Type B pancreatic cell (in vitro differentiated cells): Measurements from ENCODE around the gene MYORG. TPM values are rescaled to one million over a fixed set of nuclear protein-coding genes. Genes with fewer than 3 reads are reported as not detected.

Experiments
- DNase-seq: peaks from one replicate; pipeline ENCODE4 v3.0.0; 2021; ENCODE audit warnings: mixed read lengths; ENCODE audit not compliant: unreplicated experiment; ENCODE audit errors: extremely low spot score
- H3K27ac Mint-ChIP-seq: 2 replicates; pipeline ENCODE4 v1.8.0; 2021; ENCODE audit warnings: mild to moderate bottlenecking, mixed read lengths
- H3K27me3 Mint-ChIP-seq: 2 replicates; pipeline ENCODE4 v1.8.0; 2021; ENCODE audit warnings: mixed read lengths
- H3K36me3 Mint-ChIP-seq: 2 replicates; pipeline ENCODE4 v1.8.0; 2021; ENCODE audit warnings: mixed read lengths
- H3K4me1 Mint-ChIP-seq: one replicate; pipeline ENCODE4 v1.8.0; 2021; ENCODE audit warnings: mixed read lengths; ENCODE audit not compliant: unreplicated experiment
- H3K4me3 Mint-ChIP-seq: 2 replicates; pipeline ENCODE4 v1.8.0; 2021; ENCODE audit warnings: mild to moderate bottlenecking, mixed read lengths
- H3K9me3 Mint-ChIP-seq: 2 replicates; pipeline ENCODE4 v1.8.0; 2021; ENCODE audit warnings: mixed read lengths
- CTCF ChIP-seq: fragments of 200-600 bp; sonication (generic); conservative IDR thresholded peaks from 2 replicates; pipeline ENCODE4 v1.5.0; 2021; ENCODE audit warnings: antibody characterized with exemption, mild to moderate bottlenecking
- total RNA-seq: library from RNA; stranded (reverse); gene quantifications from 2 replicates; pipeline ENCODE4 v1.2.1, GENCODE V29; 2021; ENCODE audit warnings: low replicate concordance

The MYORG gene
- total RNA-seq, 1 donor from 2014 or later: 11.6 TPM

- H3K4me1 Mint-ChIP-seq: peaks cover 21% of the 10 kb centered on the region
- peak overlapping the region; percentile 2 for H3K27ac Mint-ChIP-seq
- no peaks in the 10 kb centered on the region for H3K36me3 Mint-ChIP-seq
- peak overlapping the region; percentile 3 for H3K4me3 Mint-ChIP-seq
- no peaks in the 10 kb centered on the region for H3K9me3 Mint-ChIP-seq
- no peak for DNase-seq
- no peaks in the 10 kb centered on the region for H3K27me3 Mint-ChIP-seq
- TF ChIP-seq CTCF: no peak
Observed at GRCh38 chr9:34326690-34327089, 50.0 kb downstream of the MYORG start.

DNA sequence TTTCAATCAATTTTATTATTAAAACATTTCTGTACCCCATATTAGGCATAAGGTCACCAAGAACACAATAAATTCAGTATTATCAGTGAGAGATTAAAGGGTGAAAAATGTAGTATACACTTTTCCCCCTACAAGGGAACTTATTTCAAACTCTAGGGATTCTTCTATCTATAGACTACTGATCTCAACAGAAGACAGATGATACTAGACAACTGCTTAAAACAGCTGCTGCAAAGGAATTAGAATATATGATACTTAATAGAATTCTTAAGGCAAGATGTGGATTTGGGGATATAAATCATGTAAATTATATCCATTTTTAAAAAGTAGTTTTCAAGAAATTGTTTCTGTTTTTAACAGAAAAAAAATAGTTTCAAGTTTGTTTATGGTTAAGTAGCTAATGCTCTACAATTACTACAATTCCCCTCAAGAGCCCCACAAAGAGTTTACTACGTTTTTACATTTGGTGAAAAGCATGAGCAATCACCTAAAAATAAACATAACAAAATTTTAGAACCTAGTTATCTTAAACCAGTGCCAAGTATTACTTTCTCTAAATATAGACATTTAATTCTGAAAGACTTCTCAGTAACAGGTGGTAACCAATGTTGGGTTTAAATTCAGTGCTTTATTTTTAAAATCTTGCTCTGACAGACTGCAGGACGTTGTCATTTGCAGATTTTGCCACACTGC is 53.7 kb downstream of the MYORG start:
- Mint-ChIP-seq H3K27me3 (no peaks in the 10 kb centered on the region), H3K9me3 (no peaks in the 10 kb centered on the region), H3K27ac (no peak overlapping the region), H3K4me1 (peaks cover 16% of the 10 kb centered on the region), H3K4me3 (no peak overlapping the region), H3K36me3 (no peaks in the 10 kb centered on the region)
- no peak for DNase-seq
- TF ChIP-seq CTCF: no peak

DNA sequence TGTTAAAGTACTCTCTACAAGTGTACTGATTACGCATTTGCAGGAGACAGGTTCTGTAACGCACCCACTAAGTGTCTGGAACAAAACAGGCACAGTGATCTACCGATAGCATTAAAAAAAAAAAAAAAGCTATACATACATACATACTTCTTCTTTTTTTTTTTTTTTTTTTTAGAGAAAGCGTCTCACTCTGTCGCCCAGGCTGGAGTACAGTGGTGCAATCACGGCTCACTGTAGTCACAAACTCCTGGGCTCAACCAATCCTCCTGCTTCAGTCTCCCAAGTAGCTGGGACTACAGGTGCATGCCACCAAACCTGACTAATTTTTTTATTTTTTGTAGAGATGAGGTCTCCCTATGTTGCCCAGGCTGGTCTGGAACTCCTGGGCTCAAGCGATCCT is 55.2 kb downstream of the MYORG start:
- no peak overlapping the region for H3K27ac Mint-ChIP-seq
- no peaks in the 10 kb centered on the region for H3K9me3 Mint-ChIP-seq
- DNase-seq: no peak
- peaks cover 10% of the 10 kb centered on the region for H3K4me1 Mint-ChIP-seq
- H3K4me3 Mint-ChIP-seq: no peak overlapping the region
- no peaks in the 10 kb centered on the region for H3K27me3 Mint-ChIP-seq
- no peak for TF ChIP-seq CTCF
- H3K36me3 Mint-ChIP-seq: no peaks in the 10 kb centered on the region

GRCh38 chr9:34318163-34318790 is 58.4 kb downstream of the MYORG start:
- H3K36me3 Mint-ChIP-seq: no peaks in the 10 kb centered on the region
- no peaks in the 10 kb centered on the region for H3K9me3 Mint-ChIP-seq
- no peak overlapping the region for H3K4me3 Mint-ChIP-seq
- TF ChIP-seq CTCF: no peak
- no peaks in the 10 kb centered on the region for H3K4me1 Mint-ChIP-seq
- no peak overlapping the region for H3K27ac Mint-ChIP-seq
- no peaks in the 10 kb centered on the region for H3K27me3 Mint-ChIP-seq
- DNase-seq: no peak

- no peaks in the 10 kb centered on the region for H3K4me1 Mint-ChIP-seq
Observed at GRCh38 chr9:34317436-34317835, 59.3 kb downstream of the MYORG start.

More at GRCh38 chr9:34317436-34317835, 59.3 kb downstream of the MYORG start:
- Mint-ChIP-seq H3K9me3 (no peaks in the 10 kb centered on the region), H3K4me3 (no peak overlapping the region), H3K27me3 (no peaks in the 10 kb centered on the region), H3K36me3 (no peaks in the 10 kb centered on the region), H3K27ac (no peak overlapping the region)
- TF ChIP-seq CTCF: no peak
- no peak for DNase-seq

Other genes with a start within 250 kb of the MYORG start
- gene UBAP1, start 197.9 kb downstream of the MYORG start, total RNA-seq: 35.9 and 46.2 TPM in 2 replicates
- 3.5 and 9.6 TPM in 2 replicates for gene KIF24, start 47.6 kb downstream of the MYORG start, total RNA-seq
- 25.1 and 25.4 TPM in 2 replicates for gene NUDT2, start 47.3 kb downstream of the MYORG start, total RNA-seq
- 13.4 and 22.4 TPM in 2 replicates for gene FAM219A, start 81.7 kb upstream of the MYORG start, total RNA-seq
- gene DNAI1, start 81.9 kb upstream of the MYORG start, total RNA-seq: 0.69 and 4.4 TPM in 2 replicates
- 0.95 and 5.5 TPM in 2 replicates for gene ENHO, start 146.1 kb upstream of the MYORG start, total RNA-seq
- gene CNTFR, start 212.8 kb upstream of the MYORG start, total RNA-seq: 3.5 and 24.2 TPM in 2 replicates
- gene RPP25L, start 235.2 kb upstream of the MYORG start, total RNA-seq: 30.2 and 31.8 TPM in 2 replicates
- 81.6 and 93.4 TPM in 2 replicates for gene DCTN3, start 243.6 kb upstream of the MYORG start, total RNA-seq